Kidney glomerular epithelial cell (primary cell): ENCODE data around the gene ZNF544.
"Not testable (repeated sequence)": the region's sequence is repeated elsewhere in the genome, so short reads cannot be mapped to it uniquely, and the experiment has no call there.

ENCODE experiments used
- DNase-seq: peaks from one replicate; lab custom pipeline; 2025; lab: John Stamatoyannopoulos, UW

Gene ZNF544

GRCh38 chr19:58252102-58252685 lies 23.5 kb downstream of the ZNF544 start:
- DNase-seq = no peak

GRCh38 chr19:58258259-58258658 lies 29.5 kb downstream of the ZNF544 start:
- DNase-seq = not testable (repeated sequence)

GRCh38 chr19:58261600-58261967 lies 32.9 kb downstream of the ZNF544 start:
- DNase-seq = no peak

GRCh38 chr19:58261968-58262921 lies 33.5 kb downstream of the ZNF544 start:
- DNase-seq = no peak

- no peak for DNase-seq
These were observed 34.2 kb downstream of the ZNF544 start for GRCh38 chr19:58262922-58263296.

- no peak for DNase-seq
These were observed 36.4 kb downstream of the ZNF544 start for GRCh38 chr19:58265100-58265499.

GRCh38 chr19:58268344-58268743 lies 39.6 kb downstream of the ZNF544 start:
- no peak for DNase-seq

GRCh38 chr19:58274771-58275201 lies 46.1 kb downstream of the ZNF544 start:
- no peak for DNase-seq

GRCh38 chr19:58275564-58275963 lies 46.9 kb downstream of the ZNF544 start:
- no peak for DNase-seq

- no peak for DNase-seq
These were observed 48.5 kb downstream of the ZNF544 start for GRCh38 chr19:58277197-58277596.

- no peak for DNase-seq
These were observed 49.2 kb downstream of the ZNF544 start for GRCh38 chr19:58277748-58278540.

GRCh38 chr19:58278541-58279041 lies 49.9 kb downstream of the ZNF544 start, which contains the start of gene ZNF8:
Gene ZNF8, plus strand, starts transcription at chr19:58278955. Its CDS starts 127 bp downstream, at chr19:58279082.
- DNase-seq = peak; percentile 96

GRCh38 chr19:58279042-58279924 lies 50.6 kb downstream of the ZNF544 start:
- peak; percentile 34 for DNase-seq

- peak; percentile 3 for DNase-seq
These were observed 51.2 kb downstream of the ZNF544 start for GRCh38 chr19:58279925-58280316.

- DNase-seq = no peak
These were observed 55.5 kb downstream of the ZNF544 start for GRCh38 chr19:58284199-58284598.

- DNase-seq = no peak
These were observed 63.2 kb downstream of the ZNF544 start for GRCh38 chr19:58291943-58292342.

- no peak for DNase-seq
These were observed 66.1 kb downstream of the ZNF544 start for GRCh38 chr19:58294743-58295374.

- no peak for DNase-seq
These were observed 67.4 kb downstream of the ZNF544 start for GRCh38 chr19:58296104-58296503.

- no peak for DNase-seq
These were observed 71.9 kb downstream of the ZNF544 start for GRCh38 chr19:58300620-58301019.

- DNase-seq = no peak
These were observed 75.5 kb downstream of the ZNF544 start for GRCh38 chr19:58304255-58304654.

GRCh38 chr19:58304748-58305064 lies 76.0 kb downstream of the ZNF544 start:
- DNase-seq = no peak
